Hepatocyte (in vitro differentiated cells): ENCODE results near the gene FUT7. TPM values are rescaled to one million over a fixed set of nuclear protein-coding genes. Genes with fewer than 3 reads are reported as not detected.

Experiments
- DNase-seq: peaks from one replicate; pipeline ENCODE4 v3.0.0-alpha.2; 2016; ENCODE audit warnings: low spot score
- H2AFZ ChIP-seq: fragments of 200-600 bp; sonication (generic); 2 replicates; pipeline ENCODE4 v1.6.0; 2016; ENCODE audit warnings: antibody characterized with exemption, mild to moderate bottlenecking
- H3K27ac ChIP-seq: fragments of 200-600 bp; sonication (generic); 2 replicates; pipeline ENCODE4 v1.5.1; 2016; ENCODE audit warnings: mild to moderate bottlenecking
- H3K27me3 ChIP-seq: fragments of 200-600 bp; sonication (generic); 2 replicates; pipeline ENCODE4 v1.6.1; 2016
- H3K36me3 ChIP-seq: fragments of 200-600 bp; sonication (generic); replicated peaks from 2 replicates; pipeline ENCODE4 v1.5.1; 2016; ENCODE audit warnings: low read depth; ENCODE audit not compliant: insufficient read depth
- H3K4me1 ChIP-seq: fragments of 200-600 bp; sonication (generic); 2 replicates; pipeline ENCODE4 v1.5.1; 2016; ENCODE audit warnings: mild to moderate bottlenecking, moderate library complexity; ENCODE audit not compliant: insufficient read depth
- H3K4me2 ChIP-seq: fragments of 200-600 bp; sonication (generic); 2 replicates; pipeline ENCODE4 v1.6.0; 2016
- H3K4me3 ChIP-seq: fragments of 200-600 bp; sonication (generic); 2 replicates; pipeline ENCODE4 v1.5.1; 2016; ENCODE audit warnings: mild to moderate bottlenecking
- H3K79me2 ChIP-seq: fragments of 200-600 bp; sonication (generic); 2 replicates; pipeline ENCODE4 v1.6.0; 2017; ENCODE audit warnings: mild to moderate bottlenecking
- H3K9me2 ChIP-seq: fragments of 200-600 bp; sonication (generic); replicated peaks from 2 replicates; pipeline ENCODE4 v1.6.0; 2017; ENCODE audit warnings: mild to moderate bottlenecking; ENCODE audit not compliant: insufficient read depth
- H3K9me3 ChIP-seq: fragments of 200-600 bp; sonication (generic); 2 replicates; pipeline ENCODE4 v1.5.1; 2016; ENCODE audit warnings: low read depth, mild to moderate bottlenecking
- H4K20me1 ChIP-seq: fragments of 200-600 bp; sonication (generic); 2 replicates; pipeline ENCODE4 v1.6.0; 2016; ENCODE audit warnings: mild to moderate bottlenecking; ENCODE audit not compliant: insufficient read depth, poor library complexity, severe bottlenecking
- CTCF ChIP-seq: fragments of 200-600 bp; sonication (generic); IDR thresholded peaks from 2 replicates; pipeline ENCODE4 v1.5.1; 2016; ENCODE audit warnings: antibody characterized with exemption, mild to moderate bottlenecking; ENCODE audit not compliant: poor library complexity
- EZH2 ChIP-seq: fragments of 200-600 bp; sonication (generic); IDR thresholded peaks from 2 replicates; pipeline ENCODE4 v1.6.1; 2016; ENCODE audit warnings: antibody characterized with exemption, mild to moderate bottlenecking, borderline replicate concordance
- EZH2phosphoT487 ChIP-seq: fragments of 200-600 bp; sonication (generic); IDR thresholded peaks from one replicate; pipeline ENCODE4 v1.6.1; 2018; ENCODE audit warnings: antibody characterized with exemption, mild to moderate bottlenecking, low read depth, moderate library complexity; ENCODE audit not compliant: unreplicated experiment, severe bottlenecking
- WGBS: methylation state at CpG from one replicate; pipeline ENCODE4 v1.1.6; 2016; ENCODE audit warnings: low lambda C conversion rate; ENCODE audit errors: missing lambda C conversion rate; 5-methylcytosine and 5-hydroxymethylcytosine counted together
- polyA plus RNA-seq: library from polyadenylated mRNA; unstranded; fragments of >200 nt; fragmentation: Nextera tagmentation; extraction: Ambion mirVana; gene quantifications from 2 replicates; pipeline ENCODE4 v1.2.1, GENCODE V29; 2016
- total RNA-seq: library from RNA; depleted of rRNA; stranded (reverse); fragments of >200 nt; gene quantifications from 2 replicates; pipeline ENCODE4 v1.2.3, GENCODE V29; 2014

Gene FUT7
- total and polyA plus RNA-seq, 2 experiments from 2014 or later: not detected

DNA sequence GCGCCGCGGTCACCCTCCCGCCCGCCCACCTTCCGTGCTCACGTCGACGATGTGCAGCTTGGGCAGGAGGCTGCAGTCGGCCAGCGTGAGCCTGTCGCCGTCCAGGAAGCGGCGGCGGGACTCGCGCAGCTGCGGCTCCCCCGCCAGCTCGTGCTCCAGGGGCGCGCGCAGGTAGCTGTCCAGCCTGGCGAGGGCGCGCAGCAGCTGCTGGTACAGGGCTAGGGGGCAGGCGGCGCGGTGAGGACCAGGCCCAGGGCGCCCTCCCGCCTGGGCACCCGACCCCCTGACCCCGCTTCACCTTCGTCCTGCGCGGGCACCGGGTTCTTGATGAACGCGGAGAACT lies 37.0 kb downstream of the FUT7 start:
- Histone ChIP-seq H3K27ac (no peak overlapping the region), H4K20me1 (no peaks in the 10 kb centered on the region), H3K9me2 (no peaks in the 10 kb centered on the region), H3K4me3 (no peak overlapping the region), H2AFZ (no peak overlapping the region), H3K27me3 (no peaks in the 10 kb centered on the region), H3K9me3 (no peaks in the 10 kb centered on the region), H3K79me2 (peaks cover 7% of the 10 kb centered on the region), H3K4me1 (peaks cover 17% of the 10 kb centered on the region), H3K36me3 (no peaks in the 10 kb centered on the region), H3K4me2 (peak overlapping the region; percentile 57)
- DNase-seq: no peak
- no peak for TF ChIP-seq EZH2
- no peak for TF ChIP-seq CTCF
- no peak for TF ChIP-seq EZH2phosphoT487
- whole genome bisulfite sequencing: 66% methylated on average over 19 of the region's 40 CpGs

GRCh38 chr9:136994180-136994887 lies 37.6 kb downstream of the FUT7 start:
- TF ChIP-seq EZH2 (no peak), EZH2phosphoT487 (no peak), CTCF (no peak)
- Histone ChIP-seq H3K4me2 (peak overlapping the region; percentile 57), H3K27ac (no peak overlapping the region), H2AFZ (no peak overlapping the region), H3K9me2 (no peaks in the 10 kb centered on the region), H3K79me2 (peaks cover 7% of the 10 kb centered on the region), H3K27me3 (no peaks in the 10 kb centered on the region), H3K4me1 (peaks cover 17% of the 10 kb centered on the region), H4K20me1 (no peaks in the 10 kb centered on the region), H3K4me3 (no peak overlapping the region), H3K9me3 (no peaks in the 10 kb centered on the region), H3K36me3 (no peaks in the 10 kb centered on the region)
- DNase-seq: no peak
- 83% methylated on average over 18 of the region's 54 CpGs for WGBS

DNA sequence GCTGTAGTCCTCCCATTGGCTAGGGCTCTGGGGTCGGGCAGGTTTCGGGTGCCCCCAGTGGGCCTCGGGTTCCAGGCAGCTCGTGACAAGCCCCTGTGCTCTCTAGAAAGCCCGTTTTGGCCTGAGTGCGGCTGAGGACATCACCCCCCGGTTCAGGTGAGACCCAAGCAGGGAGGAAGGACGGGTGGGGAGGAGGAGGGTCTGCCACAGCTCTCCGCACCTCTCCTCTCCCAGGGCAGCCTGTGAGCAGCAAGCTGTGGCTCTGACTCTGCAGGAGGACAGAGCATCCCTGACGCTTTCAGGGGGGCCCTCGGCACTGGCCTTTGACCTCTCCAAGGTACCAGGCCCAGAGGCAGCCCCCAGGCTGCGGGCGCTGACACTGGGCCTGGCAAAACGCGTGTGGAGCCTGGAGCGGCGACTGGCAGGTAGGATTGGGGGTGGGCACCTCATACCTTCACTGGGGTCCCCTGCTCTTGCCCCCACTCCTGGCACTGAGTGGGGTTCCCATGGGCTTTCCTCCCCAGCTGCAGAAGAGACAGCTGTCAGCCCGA lies 39.0 kb downstream of the FUT7 start:
- no peak for TF ChIP-seq CTCF
- no peak for TF ChIP-seq EZH2phosphoT487
- TF ChIP-seq EZH2: no peak
- H3K4me1 ChIP-seq: peaks cover 17% of the 10 kb centered on the region

More for the DNA sequence above, 39.0 kb downstream of the FUT7 start:
- Histone ChIP-seq H3K9me2 (no peaks in the 10 kb centered on the region), H3K36me3 (no peaks in the 10 kb centered on the region), H4K20me1 (no peaks in the 10 kb centered on the region), H2AFZ (no peak overlapping the region), H3K27ac (peak overlapping the region; percentile 80), H3K9me3 (no peaks in the 10 kb centered on the region), H3K4me3 (peak overlapping the region; percentile 67), H3K79me2 (peaks cover 7% of the 10 kb centered on the region), H3K4me2 (peak overlapping the region; percentile 85), H3K27me3 (no peaks in the 10 kb centered on the region)
- DNase-seq: no peak
- 46% methylated on average over 17 of the region's 18 CpGs for WGBS
